ENCODE results near the gene DNM3. TPM values are rescaled to one million over a fixed set of nuclear protein-coding genes. Genes with fewer than 3 reads are reported as not detected.
A peak's percentile ranks its signal among the peaks of the same experiment; 100 is the strongest.

DNM3 gene
- total and polyA plus RNA-seq, 9 donors: 2.2 to 7.0 (median 3.9) TPM

DNA sequence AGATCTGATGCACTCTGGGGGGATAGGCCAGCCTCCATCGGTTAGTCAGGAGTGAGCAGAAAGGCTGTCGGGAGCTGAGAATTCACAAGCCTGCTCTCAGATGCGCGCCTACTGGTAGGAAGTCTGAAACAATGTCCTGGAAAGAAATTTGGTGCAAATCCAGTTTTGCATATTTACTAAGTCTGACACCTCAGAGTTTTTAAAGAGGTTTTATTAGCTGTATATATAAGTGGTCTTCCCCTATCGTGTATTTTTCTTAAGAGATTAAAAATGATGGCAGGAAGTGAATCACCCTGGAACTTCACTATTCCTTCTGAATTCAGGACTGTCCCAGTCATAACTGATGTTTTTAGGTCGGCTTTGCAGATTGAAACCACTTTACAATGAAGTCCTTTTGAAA is 479.4 kb downstream of the DNM3 start:
- H3K27me3 ChIP-seq (ENCODE audit: control insufficient read depth, insufficient read depth, low read length): no peaks in the 10 kb centered on the region
- H3K4me3 ChIP-seq (ENCODE audit: low read length): no peak overlapping the region
- H3K9me3 ChIP-seq (replicated peaks; ENCODE audit: control insufficient read depth, low read depth, low read length): no peaks in the 10 kb centered on the region
- peaks cover 25% of the 10 kb centered on the region for H3K4me1 ChIP-seq (ENCODE audit: control insufficient read depth, insufficient read depth, low read length)
- WGBS (ENCODE audit: insufficient coverage): 14% methylated on average over 1 of the region's 6 CpGs
- DNase-seq: peak; percentile 39
- peak overlapping the region; percentile 92 for H3K27ac ChIP-seq (ENCODE audit: low read length)
- H3K36me3 ChIP-seq (ENCODE audit: control insufficient read depth, insufficient read depth, low read length): no peaks in the 10 kb centered on the region

DNA sequence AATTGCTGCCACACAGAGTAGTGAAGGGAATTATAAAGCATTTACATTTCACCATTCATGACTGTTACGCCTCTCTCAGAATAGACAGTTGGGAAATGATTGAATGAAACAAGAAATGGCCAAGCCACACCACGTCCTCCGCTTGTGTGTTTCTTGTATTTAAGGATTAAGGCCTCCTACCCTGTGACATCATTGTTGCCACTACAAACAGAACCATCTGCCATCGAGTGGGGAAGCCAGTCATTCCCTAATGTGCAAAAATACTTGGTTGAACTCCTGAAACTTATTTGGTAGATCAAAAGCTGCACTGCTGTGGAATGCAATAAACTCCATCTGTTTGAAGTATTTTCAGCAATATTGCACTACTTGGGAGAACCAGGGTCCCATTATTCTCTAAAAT is 480.2 kb downstream of the DNM3 start:
- no CpG with 5 or more reads among the region's 4 CpGs for WGBS (ENCODE audit: insufficient coverage)
- peak; percentile 89 for DNase-seq

DNA sequence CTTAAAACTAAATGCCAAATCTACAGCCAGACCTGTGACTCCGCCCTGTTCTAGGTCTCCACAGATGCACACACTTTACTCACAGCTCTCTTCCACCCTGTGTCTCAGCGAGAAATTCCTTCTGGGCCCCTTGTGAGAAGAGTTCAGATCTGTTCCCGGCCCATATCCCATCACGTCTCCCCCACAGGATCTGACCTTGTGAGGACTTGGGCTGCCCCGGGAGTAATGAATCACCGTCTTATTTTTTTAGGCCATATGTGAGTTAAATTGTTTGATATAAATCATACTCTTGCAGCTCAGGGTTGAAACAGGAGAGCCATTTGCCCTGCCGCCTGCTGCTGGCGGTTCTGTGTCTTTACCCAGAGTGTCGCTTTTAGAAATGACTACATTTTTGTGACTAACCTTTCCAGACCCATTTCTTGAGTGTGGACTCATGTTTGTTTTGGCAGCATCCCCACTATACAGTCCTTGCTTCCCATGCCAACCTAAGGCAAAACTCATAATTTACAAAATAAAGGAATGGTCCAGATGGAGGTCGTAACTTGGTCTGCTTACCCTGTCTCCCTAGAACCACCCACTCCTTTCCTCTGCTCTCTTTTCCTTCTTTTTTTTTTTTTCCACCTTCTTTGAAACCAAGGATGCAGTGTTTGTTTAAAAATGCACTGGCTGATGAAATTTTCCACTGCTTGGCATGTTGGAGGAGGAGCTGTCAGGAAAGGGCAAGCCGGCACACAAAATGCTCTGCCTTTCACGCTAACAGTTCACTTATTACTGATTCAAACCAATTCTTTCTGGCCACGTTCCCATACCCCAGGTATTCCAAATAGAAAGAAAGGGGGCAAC is 481.1 kb downstream of the DNM3 start:
- DNase-seq: peak; percentile 96
- Histone ChIP-seq H3K4me3 (ENCODE audit: low read length) (no peak overlapping the region), H3K4me1 (ENCODE audit: control insufficient read depth, insufficient read depth, low read length) (peaks cover 25% of the 10 kb centered on the region), H3K27me3 (ENCODE audit: control insufficient read depth, insufficient read depth, low read length) (no peaks in the 10 kb centered on the region), H3K27ac (ENCODE audit: low read length) (peak overlapping the region; percentile 92), H3K36me3 (ENCODE audit: control insufficient read depth, insufficient read depth, low read length) (no peaks in the 10 kb centered on the region), H3K9me3 (replicated peaks; ENCODE audit: control insufficient read depth, low read depth, low read length) (no peaks in the 10 kb centered on the region)
- 23% methylated on average over 5 of the region's 13 CpGs for WGBS (ENCODE audit: insufficient coverage)

More for the DNA sequence above, 480.2 kb downstream of the DNM3 start:
- no peaks in the 10 kb centered on the region for H3K36me3 ChIP-seq (ENCODE audit: control insufficient read depth, insufficient read depth, low read length)
- no peaks in the 10 kb centered on the region for H3K27me3 ChIP-seq (ENCODE audit: control insufficient read depth, insufficient read depth, low read length)
- H3K4me3 ChIP-seq (ENCODE audit: low read length): no peak overlapping the region
- peaks cover 25% of the 10 kb centered on the region for H3K4me1 ChIP-seq (ENCODE audit: control insufficient read depth, insufficient read depth, low read length)
- no peaks in the 10 kb centered on the region for H3K9me3 ChIP-seq (replicated peaks; ENCODE audit: control insufficient read depth, low read depth, low read length)
- H3K27ac ChIP-seq (ENCODE audit: low read length): peak overlapping the region; percentile 92

DNA sequence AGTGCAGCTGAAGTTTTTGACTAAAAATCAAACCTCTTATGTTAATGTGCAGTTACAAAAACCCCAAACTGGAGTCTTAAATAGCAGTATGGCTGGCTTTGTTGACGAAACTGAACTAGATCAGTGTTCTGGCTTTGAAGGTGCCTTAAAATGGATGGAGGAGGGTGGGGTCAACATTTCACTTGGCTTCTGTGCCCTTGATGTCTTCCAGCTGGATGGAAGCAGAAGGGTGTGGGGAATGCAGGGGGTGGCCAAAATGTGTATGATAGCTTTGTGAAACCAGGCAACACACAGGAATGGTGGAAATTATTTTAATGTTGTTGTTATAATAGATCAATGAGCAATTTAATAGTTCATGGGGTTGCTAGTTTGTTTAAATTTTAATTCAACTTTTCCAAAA is 482.4 kb downstream of the DNM3 start:
- Histone ChIP-seq H3K36me3 (ENCODE audit: control insufficient read depth, insufficient read depth, low read length) (no peaks in the 10 kb centered on the region), H3K27ac (ENCODE audit: low read length) (peak overlapping the region; percentile 92), H3K9me3 (replicated peaks; ENCODE audit: control insufficient read depth, low read depth, low read length) (no peaks in the 10 kb centered on the region), H3K4me3 (ENCODE audit: low read length) (no peak overlapping the region), H3K4me1 (ENCODE audit: control insufficient read depth, insufficient read depth, low read length) (peaks cover 25% of the 10 kb centered on the region), H3K27me3 (ENCODE audit: control insufficient read depth, insufficient read depth, low read length) (no peaks in the 10 kb centered on the region)
- peak; percentile 89 for DNase-seq
- WGBS (ENCODE audit: insufficient coverage): 29% methylated on average over 1 of the region's 1 CpG

DNA sequence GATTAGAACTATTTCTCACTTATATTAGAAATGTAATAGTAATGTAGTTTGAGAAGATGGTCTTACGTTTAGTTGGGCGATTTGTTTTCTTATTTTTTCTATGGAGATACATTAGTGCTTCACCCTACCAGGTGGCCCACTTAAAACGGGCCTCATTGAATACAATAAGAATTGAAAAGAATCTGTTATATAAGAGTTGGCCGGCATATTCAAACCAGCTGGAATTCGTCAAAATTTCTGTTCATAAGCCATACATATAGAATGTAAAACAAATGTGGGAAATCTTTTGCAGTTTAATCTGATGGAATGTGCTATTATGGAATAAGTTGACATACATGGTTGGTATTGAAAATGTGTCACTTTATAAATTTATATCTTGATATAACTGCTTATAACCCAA is 482.8 kb downstream of the DNM3 start:
- Histone ChIP-seq H3K4me1 (ENCODE audit: control insufficient read depth, insufficient read depth, low read length) (peaks cover 25% of the 10 kb centered on the region), H3K27ac (ENCODE audit: low read length) (peak overlapping the region; percentile 92), H3K4me3 (ENCODE audit: low read length) (no peak overlapping the region), H3K36me3 (ENCODE audit: control insufficient read depth, insufficient read depth, low read length) (no peaks in the 10 kb centered on the region), H3K9me3 (replicated peaks; ENCODE audit: control insufficient read depth, low read depth, low read length) (no peaks in the 10 kb centered on the region), H3K27me3 (ENCODE audit: control insufficient read depth, insufficient read depth, low read length) (no peaks in the 10 kb centered on the region)
- no CpG with 5 or more reads among the region's 5 CpGs for WGBS (ENCODE audit: insufficient coverage)
- peak; percentile 77 for DNase-seq

DNA sequence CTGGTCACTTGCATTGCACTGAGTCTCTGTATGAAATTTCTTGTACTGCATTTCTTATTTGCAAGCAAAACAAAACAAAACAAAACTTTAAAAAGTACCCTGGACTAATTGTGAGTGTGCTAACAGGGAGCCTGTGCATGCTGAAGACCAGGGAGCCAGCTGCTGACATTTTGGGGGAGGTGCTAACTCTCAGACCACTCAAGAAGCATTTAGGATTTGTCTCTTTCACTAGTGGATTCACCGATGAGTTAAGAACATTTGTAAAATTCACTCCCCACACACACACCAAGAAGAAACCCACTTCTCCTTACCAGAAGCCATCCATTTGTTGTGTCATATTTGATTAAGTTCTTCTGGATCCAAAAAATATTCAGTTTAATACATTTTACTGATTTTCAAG is 483.5 kb downstream of the DNM3 start:
- H3K36me3 ChIP-seq (ENCODE audit: control insufficient read depth, insufficient read depth, low read length): no peaks in the 10 kb centered on the region
- H3K4me3 ChIP-seq (ENCODE audit: low read length): no peak overlapping the region
- H3K27me3 ChIP-seq (ENCODE audit: control insufficient read depth, insufficient read depth, low read length): no peaks in the 10 kb centered on the region
- WGBS (ENCODE audit: insufficient coverage): no CpG with 5 or more reads among the region's 1 CpG
- no peaks in the 10 kb centered on the region for H3K9me3 ChIP-seq (replicated peaks; ENCODE audit: control insufficient read depth, low read depth, low read length)
- H3K27ac ChIP-seq (ENCODE audit: low read length): peak overlapping the region; percentile 85
- DNase-seq: peak; percentile 63
- peaks cover 25% of the 10 kb centered on the region for H3K4me1 ChIP-seq (ENCODE audit: control insufficient read depth, insufficient read depth, low read length)

DNA sequence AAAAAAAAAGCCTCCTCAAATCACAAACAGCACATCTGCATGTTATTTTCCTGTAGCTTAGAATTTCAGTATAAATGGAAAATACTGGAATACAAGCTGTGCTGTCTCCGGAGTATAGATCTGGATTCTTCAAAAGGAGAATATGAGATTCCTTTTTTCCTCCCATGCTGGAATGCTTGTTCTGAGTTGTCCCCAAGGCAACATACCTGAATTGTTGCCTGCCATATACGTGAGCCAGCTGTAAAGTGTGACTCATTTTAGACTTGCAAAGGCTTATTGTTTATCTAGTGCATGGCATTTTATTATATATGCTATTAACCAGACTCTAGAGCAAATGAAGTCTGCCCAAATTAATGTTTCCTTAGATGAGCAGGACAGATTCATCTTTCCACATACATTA is 484.2 kb downstream of the DNM3 start:
- 20% methylated on average over 1 of the region's 2 CpGs for WGBS (ENCODE audit: insufficient coverage)
- Histone ChIP-seq H3K4me1 (ENCODE audit: control insufficient read depth, insufficient read depth, low read length) (peaks cover 25% of the 10 kb centered on the region), H3K27me3 (ENCODE audit: control insufficient read depth, insufficient read depth, low read length) (no peaks in the 10 kb centered on the region), H3K36me3 (ENCODE audit: control insufficient read depth, insufficient read depth, low read length) (no peaks in the 10 kb centered on the region), H3K9me3 (replicated peaks; ENCODE audit: control insufficient read depth, low read depth, low read length) (no peaks in the 10 kb centered on the region), H3K27ac (ENCODE audit: low read length) (peak overlapping the region; percentile 85), H3K4me3 (ENCODE audit: low read length) (no peak overlapping the region)
- peak; percentile 97 for DNase-seq

DNA sequence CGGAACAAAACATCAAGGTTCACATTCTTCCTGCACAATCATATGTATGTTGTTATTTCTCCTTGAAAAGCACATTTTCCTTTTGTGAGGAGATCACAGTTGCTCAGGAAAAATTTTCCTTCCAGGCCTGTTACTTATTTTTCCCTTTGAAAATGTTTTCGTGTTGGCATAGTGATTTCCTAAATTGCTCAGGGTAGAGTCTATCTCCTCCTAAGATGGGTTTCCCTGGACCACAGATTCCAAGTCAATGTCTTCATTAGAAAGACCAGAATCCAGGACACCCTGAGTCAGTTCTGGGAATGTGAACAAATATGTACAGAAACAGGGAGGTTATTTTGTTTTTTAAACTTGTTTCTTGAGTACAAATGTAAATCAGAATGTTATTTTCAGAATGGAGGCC is 484.8 kb downstream of the DNM3 start:
- peaks cover 25% of the 10 kb centered on the region for H3K4me1 ChIP-seq (ENCODE audit: control insufficient read depth, insufficient read depth, low read length)
- no peaks in the 10 kb centered on the region for H3K27me3 ChIP-seq (ENCODE audit: control insufficient read depth, insufficient read depth, low read length)
- no peaks in the 10 kb centered on the region for H3K36me3 ChIP-seq (ENCODE audit: control insufficient read depth, insufficient read depth, low read length)
- H3K4me3 ChIP-seq (ENCODE audit: low read length): no peak overlapping the region
- WGBS (ENCODE audit: insufficient coverage): no CpG with 5 or more reads among the region's 2 CpGs
- peak; percentile 69 for DNase-seq
- no peaks in the 10 kb centered on the region for H3K9me3 ChIP-seq (replicated peaks; ENCODE audit: control insufficient read depth, low read depth, low read length)
- peak overlapping the region; percentile 85 for H3K27ac ChIP-seq (ENCODE audit: low read length)

DNA sequence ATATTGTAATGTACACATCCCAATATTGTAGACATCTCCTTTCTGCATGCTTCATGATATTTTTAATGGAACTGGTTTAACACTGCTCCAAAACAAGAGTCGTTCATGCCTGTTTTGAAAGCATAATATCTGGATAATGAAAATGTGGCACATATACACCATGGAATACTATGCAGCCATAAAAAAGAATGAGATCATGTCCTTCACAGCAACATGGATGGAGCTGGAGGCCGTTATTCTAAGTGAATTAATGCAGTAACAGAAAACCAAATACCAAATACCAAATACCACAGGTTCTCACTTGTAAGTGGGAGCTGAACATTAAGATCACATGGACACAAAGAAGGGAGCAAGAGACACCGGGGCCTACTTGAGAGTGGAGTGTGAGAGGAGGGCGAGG is 487.0 kb downstream of the DNM3 start:
- no peak for DNase-seq
- Histone ChIP-seq H3K36me3 (ENCODE audit: control insufficient read depth, insufficient read depth, low read length) (no peaks in the 10 kb centered on the region), H3K27ac (ENCODE audit: low read length) (no peak overlapping the region), H3K4me3 (ENCODE audit: low read length) (no peak overlapping the region), H3K9me3 (replicated peaks; ENCODE audit: control insufficient read depth, low read depth, low read length) (no peaks in the 10 kb centered on the region), H3K27me3 (ENCODE audit: control insufficient read depth, insufficient read depth, low read length) (no peaks in the 10 kb centered on the region), H3K4me1 (ENCODE audit: control insufficient read depth, insufficient read depth, low read length) (peaks cover 10% of the 10 kb centered on the region)
- WGBS (ENCODE audit: insufficient coverage): no CpG with 5 or more reads among the region's 4 CpGs

DNA sequence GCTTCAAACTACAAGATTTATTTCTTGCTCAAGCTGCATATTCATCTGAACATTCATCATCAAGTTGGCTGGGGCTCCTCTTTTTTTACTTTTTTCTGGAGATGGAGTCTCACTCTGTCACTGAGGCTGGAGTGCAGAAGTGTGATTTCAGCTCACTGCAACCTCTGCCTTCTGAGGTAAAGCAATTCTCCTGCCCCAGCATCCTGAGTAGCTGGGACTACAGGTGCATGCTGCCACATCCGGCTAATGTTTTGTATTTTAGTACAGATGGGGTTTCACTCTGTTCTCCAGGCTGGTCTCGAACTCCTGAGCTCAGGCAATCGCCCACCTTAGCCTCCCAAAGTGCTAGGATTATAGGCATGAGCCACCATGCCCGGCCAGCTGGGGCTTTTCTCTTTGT is 490.9 kb downstream of the DNM3 start:
- no peaks in the 10 kb centered on the region for H3K4me1 ChIP-seq (ENCODE audit: control insufficient read depth, insufficient read depth, low read length)
- 93% methylated on average over 3 of the region's 4 CpGs for WGBS (ENCODE audit: insufficient coverage)
- DNase-seq: no peak
- H3K4me3 ChIP-seq (ENCODE audit: low read length): no peak overlapping the region
- H3K36me3 ChIP-seq (ENCODE audit: control insufficient read depth, insufficient read depth, low read length): no peaks in the 10 kb centered on the region
- no peaks in the 10 kb centered on the region for H3K27me3 ChIP-seq (ENCODE audit: control insufficient read depth, insufficient read depth, low read length)
- H3K27ac ChIP-seq (ENCODE audit: low read length): no peak overlapping the region
- H3K9me3 ChIP-seq (replicated peaks; ENCODE audit: control insufficient read depth, low read depth, low read length): no peaks in the 10 kb centered on the region

Data from muscle of leg (tissue), 11 donors.